IPS-11a (cell line): ENCODE results near the gene TECTB.

ENCODE experiments used
- H3K4me3 ChIP-seq: one replicate; pipeline ENCODE4 v1.5.1; 2013; ENCODE audit warnings: low read depth, low read length, control low read depth

Gene TECTB

DNA sequence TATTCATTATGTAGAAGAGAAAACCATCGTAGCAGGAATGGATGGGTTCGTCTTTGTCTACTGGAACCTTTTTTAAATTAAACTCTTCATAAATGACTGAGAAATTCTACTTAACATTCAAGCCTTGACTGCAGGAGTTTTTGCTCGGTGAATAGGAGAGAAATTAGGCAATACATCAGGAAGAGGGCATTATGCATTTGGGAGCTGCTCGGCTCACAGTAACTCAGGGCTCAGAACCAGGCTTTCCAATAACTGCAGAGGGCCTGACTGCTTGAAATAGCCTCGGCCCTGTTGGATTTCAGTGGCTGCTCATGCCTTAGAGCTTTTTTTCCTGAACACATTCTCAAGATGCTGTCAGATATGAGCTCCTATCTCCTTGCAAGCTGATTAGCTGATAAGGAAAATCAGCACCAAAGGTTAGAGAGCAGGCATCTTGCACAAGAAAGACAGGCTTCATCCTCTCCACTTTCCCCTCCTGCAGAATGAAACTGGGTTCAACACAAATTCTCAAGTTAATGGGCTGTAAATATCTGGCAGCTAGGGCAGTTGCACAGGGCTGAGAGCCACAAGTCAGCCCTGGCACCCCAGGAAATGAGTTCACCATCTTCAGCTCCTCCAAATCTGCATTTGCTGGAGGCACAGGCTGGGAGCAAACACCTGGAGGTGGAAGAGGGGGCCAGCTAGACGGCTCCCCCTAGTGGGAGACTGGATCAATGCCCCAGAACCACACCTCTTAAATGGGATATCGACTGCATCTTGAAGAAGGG is 24.3 kb downstream of the TECTB start:
- H3K4me3 ChIP-seq = no peak overlapping the region

DNA sequence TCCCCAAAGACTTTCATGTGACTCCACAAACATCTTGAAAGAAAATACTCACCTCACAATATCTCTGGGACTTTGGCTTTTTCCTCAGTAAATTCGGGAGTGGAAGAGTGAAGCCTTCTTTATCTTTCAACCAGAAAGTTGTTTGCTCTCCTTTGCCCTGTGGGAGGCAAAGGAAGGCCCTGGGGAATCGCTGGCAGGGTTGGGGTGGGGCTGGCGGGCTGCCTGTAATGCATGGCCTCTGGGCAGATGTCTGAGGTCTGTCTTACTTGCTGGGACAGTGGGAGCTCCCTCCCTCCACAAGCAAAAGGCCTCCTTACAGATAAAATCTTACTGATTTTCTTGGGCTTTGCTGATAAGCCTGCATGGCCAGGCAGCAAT is 24.9 kb downstream of the TECTB start:
- H3K4me3 ChIP-seq = no peak overlapping the region

DNA sequence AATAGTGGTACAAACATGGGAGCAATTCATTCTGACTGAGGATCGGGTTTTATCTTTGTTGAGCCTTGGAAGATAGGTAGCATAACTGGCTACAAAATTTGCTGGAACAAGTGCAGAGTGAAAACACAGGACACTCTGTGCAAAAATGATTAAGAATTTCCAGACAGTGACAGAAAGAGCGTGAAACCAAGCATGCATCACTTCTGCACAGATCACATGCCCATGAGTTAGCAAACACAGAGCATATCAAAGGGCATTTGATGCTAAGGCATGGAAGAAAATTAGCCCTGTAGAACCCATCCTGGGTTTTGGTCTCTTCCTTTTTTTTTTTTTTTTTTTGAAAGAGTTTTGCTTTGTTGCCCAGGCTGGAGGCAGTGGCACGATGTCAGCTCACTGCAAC is 28.3 kb downstream of the TECTB start:
- no peak overlapping the region for H3K4me3 ChIP-seq

DNA sequence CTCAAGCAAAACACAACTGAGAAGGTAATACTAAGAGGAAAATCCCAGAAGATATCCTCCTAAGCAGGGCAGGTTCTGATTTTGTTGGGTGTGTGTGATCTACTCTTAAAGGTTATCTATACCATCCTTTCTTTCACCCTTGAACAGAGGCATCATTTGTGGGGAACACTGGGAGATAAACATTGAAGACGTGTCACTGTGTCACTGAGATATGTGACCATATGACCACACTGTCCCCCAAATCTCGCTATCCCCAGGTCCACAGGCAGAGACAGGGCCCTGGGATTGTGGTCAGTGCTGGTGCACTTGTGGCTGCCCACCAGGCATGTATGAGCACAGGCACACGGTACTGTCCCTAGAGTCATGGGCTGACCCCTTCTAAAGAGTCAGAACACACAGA is 30.0 kb downstream of the TECTB start:
- no peak overlapping the region for H3K4me3 ChIP-seq

DNA sequence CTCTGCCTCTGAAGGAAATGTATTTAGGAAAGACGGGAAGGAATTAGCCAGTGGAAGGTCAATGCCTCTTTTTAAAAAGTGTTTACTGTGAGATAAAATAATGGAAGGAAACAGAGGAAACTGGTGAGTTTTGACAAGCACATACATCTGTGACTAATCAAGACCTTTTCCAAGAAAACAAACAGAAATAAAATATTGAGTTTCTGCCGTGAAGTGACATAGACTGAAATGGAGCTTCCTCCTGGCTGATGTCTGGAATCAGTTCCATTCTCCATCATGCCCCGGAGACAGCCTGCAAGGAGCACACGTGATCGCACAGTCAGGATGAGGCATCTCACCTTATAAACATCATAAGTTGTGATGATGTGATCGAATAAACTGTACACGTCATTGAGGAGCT is 30.7 kb downstream of the TECTB start:
- H3K4me3 ChIP-seq = no peak overlapping the region

DNA sequence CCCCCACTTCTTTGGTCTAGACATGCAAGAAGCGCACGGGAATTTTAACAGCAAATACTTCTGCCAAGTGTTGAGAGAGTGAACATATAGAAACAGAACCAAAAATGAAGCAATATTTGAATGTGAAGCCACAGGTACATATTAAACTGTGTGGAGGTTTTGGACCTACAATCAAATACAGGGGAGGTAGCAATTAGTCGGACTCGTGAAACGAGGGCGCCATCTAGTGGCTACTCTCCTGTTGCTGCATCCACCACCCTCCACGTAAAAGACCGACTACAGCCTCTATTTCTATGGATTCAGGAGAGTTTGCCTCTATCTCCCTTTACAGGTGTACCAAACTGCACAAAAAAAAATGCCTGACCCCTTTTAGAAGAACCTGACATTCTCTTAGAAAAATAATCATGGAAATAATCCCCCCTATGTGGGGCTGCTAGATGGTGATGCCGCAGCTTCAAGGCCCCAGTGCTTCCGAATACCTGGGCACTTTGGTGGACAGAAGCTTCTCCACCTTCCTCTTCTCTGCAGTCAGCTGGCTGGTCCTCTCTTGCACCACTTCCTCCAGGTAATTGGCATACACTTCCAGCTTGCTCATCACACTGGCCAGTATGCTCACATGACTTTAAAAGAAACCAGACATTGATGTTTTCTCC is 31.7 kb downstream of the TECTB start:
- no peak overlapping the region for H3K4me3 ChIP-seq

DNA sequence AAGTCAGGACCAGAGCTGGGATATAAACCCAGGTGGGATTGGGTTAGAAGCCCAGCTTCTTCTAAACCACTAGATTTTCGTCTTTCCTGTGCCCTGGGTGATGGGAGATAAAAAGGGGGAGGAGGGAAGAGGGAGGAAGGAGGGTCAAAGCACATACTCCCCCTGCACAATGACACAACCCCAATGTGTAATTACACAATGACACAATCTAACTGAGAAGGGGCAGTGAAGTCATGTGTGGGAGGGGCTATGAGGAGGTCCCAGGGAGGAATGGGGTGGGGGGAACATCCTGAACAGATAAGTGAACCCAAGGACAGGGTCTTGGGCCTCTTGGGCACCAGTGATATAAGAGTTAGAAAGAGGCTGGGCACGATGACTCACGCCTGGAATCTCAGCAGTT is 44.5 kb downstream of the TECTB start:
- no peak overlapping the region for H3K4me3 ChIP-seq

DNA sequence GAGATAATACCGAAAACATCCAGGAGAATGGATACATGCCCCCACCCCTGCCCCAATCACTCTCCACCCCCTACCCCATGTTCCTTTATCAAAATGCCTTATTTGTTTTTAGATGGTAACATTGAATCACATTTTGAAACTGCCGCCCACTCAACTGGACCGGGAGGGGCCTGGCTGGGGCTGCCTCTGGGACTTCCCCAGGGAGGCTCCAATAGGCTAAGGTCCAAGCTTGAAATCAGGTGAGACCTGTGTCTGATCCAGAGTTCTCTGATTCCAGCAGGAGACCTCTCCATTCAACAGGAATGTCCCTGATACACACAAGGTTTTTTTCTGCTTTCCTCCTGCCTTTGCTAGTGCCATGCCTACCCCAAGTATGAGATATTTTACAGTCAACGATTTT is 47.0 kb downstream of the TECTB start:
- H3K4me3 ChIP-seq = no peak overlapping the region

DNA sequence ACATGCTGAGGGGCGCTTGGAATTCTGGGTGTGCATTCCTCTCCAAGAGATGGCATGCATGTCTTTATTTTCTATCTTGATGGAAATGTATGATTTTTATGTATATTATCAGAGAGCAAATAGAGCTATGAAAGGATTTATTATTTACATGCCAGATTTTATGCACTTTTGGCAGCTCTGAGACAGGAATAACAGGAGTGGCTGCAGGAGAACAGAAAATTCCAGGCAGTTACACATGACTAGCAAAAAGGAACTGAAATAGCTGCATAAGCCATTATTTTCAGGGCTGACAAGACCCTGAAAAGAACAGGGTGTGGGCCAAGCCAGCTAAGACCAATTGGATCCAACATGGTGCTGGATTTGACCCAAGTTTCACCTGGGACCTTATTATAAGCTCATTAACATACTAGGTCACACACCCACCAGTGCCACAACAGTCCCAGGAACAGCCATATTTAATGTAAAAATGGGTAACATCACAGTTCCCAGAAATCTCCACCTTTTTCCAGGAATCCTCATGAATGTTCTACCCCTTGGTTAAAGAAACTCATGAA is 47.5 kb downstream of the TECTB start:
- H3K4me3 ChIP-seq = no peak overlapping the region

DNA sequence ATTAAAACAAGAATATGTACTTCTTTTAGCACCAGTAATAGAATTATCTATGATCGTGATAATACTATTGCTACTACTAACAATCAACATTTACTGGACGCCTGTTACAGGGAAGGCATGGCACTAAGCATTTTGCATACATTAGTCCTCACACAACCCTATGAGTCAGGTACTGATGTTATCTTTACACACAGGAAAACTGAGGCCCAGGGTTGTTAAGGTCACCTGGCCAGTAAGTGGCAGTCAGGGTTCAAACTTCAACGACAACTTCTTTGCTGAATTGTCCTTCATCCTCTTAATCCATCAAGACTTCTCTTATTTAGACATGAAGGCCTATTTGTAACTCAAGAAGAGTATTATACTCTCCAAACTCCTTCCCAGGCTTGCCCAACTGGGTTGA is 48.8 kb downstream of the TECTB start:
- H3K4me3 ChIP-seq = no peak overlapping the region

DNA sequence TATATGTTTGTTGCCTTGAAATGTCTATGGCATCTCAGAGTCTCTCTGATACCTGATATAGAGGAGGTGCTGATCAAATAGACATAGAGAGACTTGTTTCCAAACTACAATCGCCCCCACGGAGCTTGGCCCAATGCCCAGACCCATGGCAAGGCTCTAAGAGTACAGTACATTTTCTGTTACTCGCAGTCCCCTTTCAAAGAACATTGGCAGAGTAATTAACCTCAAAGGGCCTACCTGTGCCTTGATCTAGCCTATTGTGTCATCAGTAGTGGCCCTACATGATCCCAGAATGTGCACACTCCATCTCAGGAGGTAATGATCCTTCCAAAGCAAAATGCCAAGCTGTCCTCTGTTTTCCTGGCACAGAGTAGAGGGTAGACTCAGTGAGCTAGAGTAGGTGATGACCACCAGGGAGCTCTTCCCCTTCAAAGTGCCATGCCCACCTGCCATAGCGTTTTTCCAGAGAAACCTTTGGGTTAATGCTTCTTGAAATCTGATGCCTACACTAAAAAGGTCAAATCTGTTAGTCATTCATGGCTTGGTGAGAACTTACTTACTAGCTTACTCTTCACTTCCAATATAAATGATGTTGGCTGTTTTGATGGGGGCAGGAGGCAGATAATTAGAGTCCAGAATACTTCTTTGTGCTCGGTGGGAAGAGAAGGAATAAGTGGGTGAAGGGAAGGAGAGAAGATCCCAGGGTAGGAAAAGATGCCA is 49.5 kb downstream of the TECTB start:
- no peak overlapping the region for H3K4me3 ChIP-seq

DNA sequence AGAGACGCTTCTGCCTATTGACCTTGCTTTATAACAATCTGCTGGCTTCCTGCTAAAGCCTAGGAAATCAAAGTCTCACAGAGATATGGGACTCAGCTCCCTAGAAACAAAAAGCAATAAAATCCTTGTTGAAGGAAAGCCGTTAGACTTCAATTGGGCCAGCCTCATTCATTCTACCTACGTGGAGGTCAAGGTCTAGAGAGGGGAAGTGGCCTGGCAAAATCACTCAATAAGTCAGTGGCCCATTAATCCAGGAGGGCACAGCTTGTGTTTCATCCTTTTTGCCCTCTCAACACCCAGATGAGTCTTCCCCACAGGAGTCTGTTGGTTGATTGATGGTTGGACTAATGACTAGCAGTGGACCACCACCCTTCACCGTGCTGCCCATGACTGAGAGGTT is 50.3 kb downstream of the TECTB start:
- H3K4me3 ChIP-seq = no peak overlapping the region

DNA sequence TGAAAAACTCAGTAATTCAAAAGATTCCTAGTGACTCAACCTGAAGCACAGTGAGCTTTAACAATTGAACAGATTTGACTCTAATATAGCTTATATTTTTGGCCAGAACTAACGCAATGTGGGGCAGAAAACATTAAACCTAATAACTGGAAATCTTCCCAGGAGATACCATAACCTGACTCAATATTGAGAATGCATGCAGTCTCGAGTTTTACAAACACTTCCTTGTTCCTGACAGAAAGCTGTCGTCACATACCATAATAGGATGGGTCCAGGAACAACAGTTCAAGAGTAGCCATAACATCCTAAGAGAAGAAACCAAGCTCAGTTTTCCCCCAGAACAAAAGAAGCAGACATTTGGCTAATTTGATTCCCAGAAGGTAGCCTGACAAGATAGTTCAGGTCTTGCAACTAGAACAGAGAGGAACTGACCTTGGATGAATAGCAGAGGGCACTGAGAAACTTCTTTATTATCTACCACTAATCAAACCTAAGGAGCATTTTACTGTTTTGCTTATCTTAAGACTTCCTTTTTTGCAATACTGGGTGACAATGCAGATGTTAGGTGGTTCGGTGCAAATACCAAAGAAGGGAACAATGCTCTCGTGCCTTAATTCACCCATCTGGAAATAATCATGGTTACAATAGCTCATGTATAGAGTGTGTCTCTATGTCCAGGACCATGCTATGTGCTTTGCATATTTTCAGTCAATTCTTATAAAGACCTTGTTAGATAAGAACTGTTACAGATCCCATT is 52.1 kb downstream of the TECTB start:
- H3K4me3 ChIP-seq = no peak overlapping the region

DNA sequence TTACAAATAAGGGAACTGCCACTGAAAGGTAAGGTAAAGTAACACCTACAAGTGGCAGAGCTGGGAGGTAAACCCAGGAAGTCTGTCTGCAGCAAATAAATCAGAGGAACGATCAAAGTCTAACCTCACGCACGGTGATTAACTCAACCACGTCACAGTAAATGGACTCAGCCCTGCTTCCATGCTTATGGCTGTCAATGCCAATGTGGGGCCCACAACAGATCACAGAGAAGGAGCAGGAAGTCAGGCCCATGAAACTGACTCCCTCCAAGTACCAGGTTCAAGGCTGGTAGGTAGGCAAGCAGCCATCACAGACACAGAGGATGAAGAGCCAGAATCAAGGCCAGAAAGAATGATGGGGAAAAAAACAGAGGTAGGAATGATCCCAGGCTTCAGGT is 52.7 kb downstream of the TECTB start:
- no peak overlapping the region for H3K4me3 ChIP-seq

DNA sequence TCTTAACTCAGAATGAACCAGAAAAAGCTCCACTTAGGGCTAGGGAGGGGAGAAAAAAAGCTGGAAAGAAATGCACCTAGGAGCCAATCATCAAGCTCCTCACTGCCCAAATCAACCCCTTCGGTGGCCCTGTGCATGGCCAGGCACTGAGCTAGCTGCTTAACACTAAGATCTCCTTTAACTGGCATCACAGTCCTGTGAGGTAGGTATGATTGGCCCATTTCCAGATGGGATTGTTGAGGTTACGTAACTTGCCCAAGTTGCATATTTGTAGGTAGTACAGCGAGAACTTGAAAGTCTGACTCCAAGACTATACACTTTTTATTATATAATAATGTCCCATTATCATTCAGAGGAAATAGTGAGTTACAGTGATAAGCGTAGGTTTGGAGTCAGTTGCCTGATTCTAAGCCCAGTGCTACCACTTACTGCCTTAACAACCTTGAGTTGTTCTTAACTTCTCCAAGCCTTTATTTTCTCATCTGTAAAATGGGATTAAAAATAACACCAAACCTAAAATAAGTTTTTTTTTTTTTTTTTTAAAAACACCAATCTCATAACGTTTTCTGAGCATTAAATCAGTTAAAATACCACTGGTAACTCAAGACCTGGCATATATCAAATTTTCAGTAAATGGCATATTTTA is 53.5 kb downstream of the TECTB start:
- H3K4me3 ChIP-seq = no peak overlapping the region

DNA sequence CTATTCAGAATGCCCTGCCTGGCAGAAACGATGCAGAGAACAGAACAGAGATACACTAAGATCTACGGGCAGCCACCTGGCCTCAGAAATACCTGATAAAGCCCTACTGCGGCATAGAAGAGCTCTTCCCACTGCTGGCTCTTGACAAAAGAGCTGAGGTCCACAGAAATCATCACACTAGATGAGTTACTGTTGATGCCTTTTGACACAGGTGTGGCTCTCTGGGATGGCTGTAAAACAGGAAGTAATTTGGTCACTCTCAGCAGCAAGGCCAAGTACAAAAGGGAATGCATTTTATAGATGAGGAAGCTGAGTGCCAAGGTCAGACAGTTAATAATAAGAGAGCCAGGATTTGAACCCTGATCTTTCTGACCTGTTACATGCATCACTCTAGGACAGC is 55.8 kb downstream of the TECTB start:
- no peak overlapping the region for H3K4me3 ChIP-seq

DNA sequence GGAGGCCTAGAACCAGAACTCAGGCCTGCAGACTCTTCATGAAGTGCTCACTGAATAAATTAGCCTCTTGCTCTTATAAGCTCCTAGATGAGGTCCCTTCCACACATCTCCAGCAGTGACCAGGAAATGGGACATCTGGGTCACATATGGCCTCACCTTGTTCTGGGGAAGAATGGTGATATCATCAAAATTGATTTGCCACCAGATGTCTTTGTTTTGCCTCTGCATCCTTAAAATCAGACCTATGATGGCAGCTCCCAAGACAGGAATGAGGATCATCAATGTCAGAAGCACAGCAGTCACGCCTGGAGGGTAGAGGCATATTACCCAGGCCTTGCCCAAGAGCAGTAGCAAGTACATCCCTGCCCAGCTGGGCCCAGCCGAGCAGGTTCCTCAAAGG is 57.4 kb downstream of the TECTB start:
- H3K4me3 ChIP-seq = no peak overlapping the region

DNA sequence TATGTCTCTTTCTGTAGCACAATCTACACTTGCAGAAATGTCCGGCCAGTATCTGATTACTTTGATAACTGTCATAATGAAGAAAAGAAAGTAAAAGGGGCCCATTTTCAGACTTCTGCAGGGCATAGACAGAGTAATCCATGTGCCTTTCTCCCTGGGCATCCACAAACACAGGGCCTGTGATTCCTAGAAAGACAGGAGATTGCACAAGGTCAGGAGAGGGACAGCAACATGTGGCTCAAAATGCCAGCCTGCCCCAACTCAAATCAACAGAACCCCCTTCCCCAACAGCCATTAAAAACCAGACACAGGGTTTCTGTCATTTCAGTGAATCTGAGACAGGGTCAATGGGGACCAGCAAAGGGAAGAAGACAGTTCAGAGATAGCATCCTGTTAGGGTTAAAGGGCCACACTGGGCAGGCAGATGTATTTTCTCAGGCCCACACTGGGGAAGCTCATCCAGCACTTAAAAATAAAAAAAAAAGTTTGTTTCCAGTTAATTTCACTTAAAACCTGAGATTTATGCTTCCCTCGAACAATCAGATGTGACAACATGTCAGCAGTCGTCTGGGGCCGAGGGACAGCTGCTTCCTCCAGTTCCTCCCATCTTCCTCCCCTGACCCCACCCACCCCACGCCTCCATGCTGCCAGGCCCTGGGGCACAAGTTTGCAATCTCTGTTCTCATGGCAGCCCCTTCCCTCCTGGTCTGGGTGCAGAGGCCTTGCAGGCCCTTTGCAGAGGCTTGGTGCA is 60.0 kb downstream of the TECTB start:
- no peak overlapping the region for H3K4me3 ChIP-seq

DNA sequence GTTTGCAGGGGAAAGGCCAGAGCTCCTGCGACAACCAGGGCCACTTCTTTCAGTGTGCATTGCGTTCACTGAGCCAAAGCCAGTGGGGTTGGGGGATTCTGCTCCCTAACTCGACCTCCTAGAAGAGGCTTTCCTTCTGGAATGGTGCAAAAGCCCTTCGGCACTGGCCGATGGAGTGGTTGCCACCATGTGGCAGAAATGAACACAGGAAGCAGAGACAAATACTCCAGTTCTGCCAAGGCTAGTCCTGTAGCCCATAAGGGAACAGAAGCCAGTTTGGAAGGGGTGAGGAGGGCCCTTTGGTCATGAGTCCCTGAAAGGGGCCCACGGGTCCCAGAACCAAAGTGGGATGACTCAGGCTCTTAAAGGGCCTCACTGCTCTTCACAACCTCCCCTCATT is 61.1 kb downstream of the TECTB start:
- H3K4me3 ChIP-seq = no peak overlapping the region

DNA sequence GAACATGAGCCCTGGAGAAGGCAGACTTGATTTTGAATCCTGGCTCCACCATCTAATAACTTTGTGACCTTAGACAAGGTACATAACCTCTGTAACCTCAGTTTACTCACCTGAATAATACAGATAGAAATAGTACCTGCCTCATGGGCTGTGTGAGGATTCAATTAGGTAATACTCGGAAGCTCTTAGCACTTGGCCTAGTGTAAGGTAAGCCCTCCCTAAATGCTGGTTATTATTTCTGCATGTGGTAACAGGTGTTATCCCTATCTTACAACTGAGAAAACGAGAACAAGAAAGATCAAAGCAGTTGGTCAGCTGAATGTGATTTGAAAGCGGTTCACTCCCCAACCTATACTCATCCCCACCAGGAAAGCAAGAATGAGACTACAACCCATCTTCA is 62.0 kb downstream of the TECTB start:
- no peak overlapping the region for H3K4me3 ChIP-seq
